ENCODE measurements around the gene NAAA. TPM values are rescaled to one million over a fixed set of nuclear protein-coding genes. Genes with fewer than 3 reads are reported as not detected.
"Not testable (repeated sequence)": the region's sequence is repeated elsewhere in the genome, so short reads cannot be mapped to it uniquely, and the experiment has no call there.

Gene NAAA
- polyA plus RNA-seq, 4 donors = 11.4 to 69.1 (median 23.3) TPM

DNA sequence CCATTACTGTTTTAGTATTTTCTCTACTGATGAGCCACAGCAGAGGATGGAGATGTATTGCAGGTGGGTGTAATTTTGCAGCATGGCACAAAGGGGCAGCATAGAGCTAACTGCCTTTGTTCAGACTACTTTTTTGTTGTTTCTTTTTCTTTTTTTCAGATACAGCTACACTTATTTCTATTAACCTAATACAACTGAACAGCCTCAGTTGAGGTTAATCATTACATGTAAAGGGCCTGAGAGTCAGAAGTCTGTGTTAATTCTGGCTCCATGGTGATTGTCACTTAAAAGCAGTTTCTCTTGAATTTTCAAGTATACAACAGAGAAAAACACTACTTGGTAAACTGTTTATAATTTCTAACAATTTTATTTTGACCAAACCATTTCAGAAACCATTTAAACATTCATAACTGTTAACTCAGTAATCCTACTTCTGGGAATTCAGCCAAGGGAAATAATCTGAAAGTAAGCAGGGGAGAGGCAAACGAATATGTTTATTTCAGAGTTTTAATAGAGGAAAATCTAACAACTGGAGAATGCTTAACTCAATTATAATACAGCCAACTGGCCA is 24.6 kb downstream of the NAAA start:
- Histone ChIP-seq H3K27me3 (ENCODE audit: control insufficient read depth in 3 of 3, insufficient read depth in 3 of 3, low read length in 3 of 3) (no peaks in the 10 kb centered on the region), H3K4me3 (ENCODE audit: low read depth in 1 of 3, low read length in 3 of 3) (no peak overlapping the region), H3K36me3 (ENCODE audit: control insufficient read depth in 3 of 3, insufficient read depth in 2 of 3, low read depth in 1 of 3, low read length in 3 of 3) (peaks cover 0 to 36% (median 3%) of the 10 kb centered on the region in 3 donors), H3K9me3 (ENCODE audit: control insufficient read depth in 2 of 2, insufficient read depth in 1 of 2, low read depth in 1 of 2, low read length in 1 of 2) (peaks cover 0 to 4% of the 10 kb centered on the region in 2 donors), H3K4me1 (ENCODE audit: control insufficient read depth in 3 of 3, insufficient read depth in 2 of 3, low read depth in 1 of 3, low read length in 2 of 3) (peaks cover 0 to 16% (median 3%) of the 10 kb centered on the region in 3 donors), H3K27ac (ENCODE audit: low read depth in 1 of 3, low read length in 2 of 3) (peak overlapping the region in 1 of 3 donors; percentile 29)
- FAIRE-seq = no peak
- DNase-seq = peak; percentile 60 to 76
- 15 to 32% (median 26%) methylated on average over 1 of the region's 1 CpG for WGBS, 3 donors

DNA sequence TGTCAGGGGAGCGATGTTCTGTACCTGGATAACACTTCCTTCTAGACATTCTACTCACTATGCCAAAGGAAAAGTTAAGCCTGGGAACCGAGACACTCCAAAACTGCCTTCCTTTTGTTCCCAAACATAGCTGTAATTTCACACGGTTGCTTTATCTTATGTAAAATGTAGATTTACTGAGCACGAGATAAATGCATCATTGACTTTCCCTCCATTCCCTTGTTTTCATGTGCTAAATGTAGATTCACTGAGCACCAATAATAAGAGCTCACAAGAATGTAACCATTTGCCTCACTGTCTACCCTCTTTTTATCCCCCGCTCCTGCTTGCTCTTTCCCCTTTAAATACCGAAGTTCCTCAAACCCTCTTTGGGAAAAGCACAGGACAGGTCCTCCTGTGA is 27.8 kb downstream of the NAAA start:
- Histone ChIP-seq H3K27me3 (ENCODE audit: control insufficient read depth in 3 of 3, insufficient read depth in 3 of 3, low read length in 3 of 3) (no peaks in the 10 kb centered on the region), H3K4me1 (ENCODE audit: control insufficient read depth in 3 of 3, insufficient read depth in 2 of 3, low read depth in 1 of 3, low read length in 2 of 3) (peaks cover 0 to 7% (median 0%) of the 10 kb centered on the region in 3 donors), H3K27ac (ENCODE audit: low read depth in 1 of 3, low read length in 2 of 3) (no peak overlapping the region), H3K36me3 (ENCODE audit: control insufficient read depth in 3 of 3, insufficient read depth in 2 of 3, low read depth in 1 of 3, low read length in 3 of 3) (peaks cover 0 to 12% (median 0%) of the 10 kb centered on the region in 3 donors), H3K4me3 (ENCODE audit: low read depth in 1 of 3, low read length in 3 of 3) (no peak overlapping the region), H3K9me3 (ENCODE audit: control insufficient read depth in 2 of 2, insufficient read depth in 1 of 2, low read depth in 1 of 2, low read length in 1 of 2) (peaks cover 0 to 13% of the 10 kb centered on the region in 2 donors)
- WGBS, 3 donors = 74 to 76% (median 75%) methylated on average over 6 of the region's 6 CpGs
- no peak for DNase-seq
- FAIRE-seq = no peak

DNA sequence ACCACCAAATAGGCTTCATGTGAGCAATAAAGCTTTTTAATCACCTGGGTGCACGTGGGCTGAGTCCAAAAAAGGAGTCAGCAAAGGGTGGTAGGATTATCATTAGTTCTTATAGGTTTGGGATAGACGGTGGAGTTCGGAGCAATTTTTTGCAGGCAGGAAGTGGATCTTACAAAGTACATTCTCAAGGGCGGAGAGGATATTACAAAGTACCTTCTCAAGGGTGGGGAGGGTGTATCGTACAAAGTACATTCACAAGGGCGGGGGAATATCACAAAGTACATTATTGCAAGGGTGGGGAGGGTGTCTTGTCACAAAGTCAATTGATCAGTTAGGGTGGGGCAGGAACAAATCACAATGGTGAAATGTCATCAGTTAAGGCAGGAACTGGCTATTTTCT is 30.0 kb downstream of the NAAA start:
- H3K4me1 ChIP-seq (ENCODE audit: control insufficient read depth in 3 of 3, insufficient read depth in 2 of 3, low read depth in 1 of 3, low read length in 2 of 3); H3K36me3 ChIP-seq (ENCODE audit: control insufficient read depth in 3 of 3, insufficient read depth in 2 of 3, low read depth in 1 of 3, low read length in 3 of 3); H3K27ac ChIP-seq (ENCODE audit: low read depth in 1 of 3, low read length in 2 of 3); H3K4me3 ChIP-seq (ENCODE audit: low read depth in 1 of 3, low read length in 3 of 3); H3K27me3 ChIP-seq (ENCODE audit: control insufficient read depth in 3 of 3, insufficient read depth in 3 of 3, low read length in 3 of 3); FAIRE-seq: not testable (repeated sequence)
- DNase-seq = peak in 1 of 2 donors; percentile 6
- WGBS, 3 donors = 77 to 86% (median 81%) methylated on average over 6 of the region's 6 CpGs
- peaks cover 0 to 13% of the 10 kb centered on the region in 2 donors for H3K9me3 ChIP-seq (ENCODE audit: control insufficient read depth in 2 of 2, insufficient read depth in 1 of 2, low read depth in 1 of 2, low read length in 1 of 2)

DNA sequence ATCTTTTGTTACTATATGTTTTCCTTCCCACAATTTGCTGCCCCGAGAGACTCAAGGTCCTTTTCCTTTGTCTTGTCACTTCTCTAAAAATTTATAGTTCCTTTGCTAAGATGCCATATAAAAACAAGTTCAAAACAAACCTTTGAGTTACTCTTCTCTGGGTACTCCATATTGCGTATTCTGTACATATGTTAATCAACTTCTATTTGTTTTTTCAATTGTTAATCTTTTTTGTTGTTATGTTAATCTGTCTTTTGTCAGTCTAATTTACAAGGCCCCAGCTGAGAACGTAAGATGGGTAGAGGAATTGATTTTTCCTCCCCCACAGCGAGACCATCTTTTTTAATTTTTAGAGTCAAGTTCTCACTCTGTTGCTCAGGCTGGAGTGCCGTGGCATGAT is 31.4 kb downstream of the NAAA start:
- H3K9me3 ChIP-seq (ENCODE audit: control insufficient read depth in 2 of 2, insufficient read depth in 1 of 2, low read depth in 1 of 2, low read length in 1 of 2) = peaks cover 0 to 13% of the 10 kb centered on the region in 2 donors
- WGBS, 3 donors = 86 to 92% (median 87%) methylated on average over 5 of the region's 5 CpGs
- DNase-seq = no peak
- no peak for FAIRE-seq
- H3K36me3 ChIP-seq (ENCODE audit: control insufficient read depth in 3 of 3, insufficient read depth in 2 of 3, low read depth in 1 of 3, low read length in 3 of 3) = peaks cover 0 to 2% (median 0%) of the 10 kb centered on the region in 3 donors
- H3K27me3 ChIP-seq (ENCODE audit: control insufficient read depth in 3 of 3, insufficient read depth in 3 of 3, low read length in 3 of 3) = no peaks in the 10 kb centered on the region
- H3K4me1 ChIP-seq (ENCODE audit: control insufficient read depth in 3 of 3, insufficient read depth in 2 of 3, low read depth in 1 of 3, low read length in 2 of 3) = no peaks in the 10 kb centered on the region
- H3K27ac ChIP-seq (ENCODE audit: low read depth in 1 of 3, low read length in 2 of 3) = no peak overlapping the region
- H3K4me3 ChIP-seq (ENCODE audit: low read depth in 1 of 3, low read length in 3 of 3) = no peak overlapping the region

DNA sequence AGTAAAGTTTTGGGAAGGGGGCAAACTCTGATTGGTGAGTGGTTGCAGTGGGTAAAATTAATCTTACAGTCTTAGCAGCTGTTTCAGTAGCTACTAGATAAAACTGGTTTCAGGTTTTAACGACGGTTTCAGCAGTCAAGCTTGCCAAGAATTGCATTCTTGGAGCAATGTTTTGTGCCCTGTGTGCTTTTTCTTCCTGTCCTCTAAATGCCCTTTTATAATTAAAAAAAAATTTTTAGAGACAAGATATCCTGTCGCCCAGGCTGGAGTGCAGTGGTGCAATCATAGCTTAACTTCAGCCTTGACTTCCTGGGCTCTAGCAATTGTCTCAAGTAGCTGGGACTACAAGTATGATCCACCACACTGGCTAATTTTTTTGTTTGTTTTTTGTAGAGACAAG is 32.3 kb downstream of the NAAA start:
- 7 to 30% (median 19%) methylated on average over 3 of the region's 3 CpGs for WGBS, 3 donors
- no peak overlapping the region for H3K27ac ChIP-seq (ENCODE audit: low read depth in 1 of 3, low read length in 2 of 3)
- no peak overlapping the region for H3K4me3 ChIP-seq (ENCODE audit: low read depth in 1 of 3, low read length in 3 of 3)
- peaks cover 0 to 2% (median 0%) of the 10 kb centered on the region in 3 donors for H3K36me3 ChIP-seq (ENCODE audit: control insufficient read depth in 3 of 3, insufficient read depth in 2 of 3, low read depth in 1 of 3, low read length in 3 of 3)
- FAIRE-seq = no peak
- no peak for DNase-seq
- no peaks in the 10 kb centered on the region for H3K4me1 ChIP-seq (ENCODE audit: control insufficient read depth in 3 of 3, insufficient read depth in 2 of 3, low read depth in 1 of 3, low read length in 2 of 3)
- H3K9me3 ChIP-seq (ENCODE audit: control insufficient read depth in 2 of 2, insufficient read depth in 1 of 2, low read depth in 1 of 2, low read length in 1 of 2) = peaks cover 0 to 13% of the 10 kb centered on the region in 2 donors
- H3K27me3 ChIP-seq (ENCODE audit: control insufficient read depth in 3 of 3, insufficient read depth in 3 of 3, low read length in 3 of 3) = no peaks in the 10 kb centered on the region

DNA sequence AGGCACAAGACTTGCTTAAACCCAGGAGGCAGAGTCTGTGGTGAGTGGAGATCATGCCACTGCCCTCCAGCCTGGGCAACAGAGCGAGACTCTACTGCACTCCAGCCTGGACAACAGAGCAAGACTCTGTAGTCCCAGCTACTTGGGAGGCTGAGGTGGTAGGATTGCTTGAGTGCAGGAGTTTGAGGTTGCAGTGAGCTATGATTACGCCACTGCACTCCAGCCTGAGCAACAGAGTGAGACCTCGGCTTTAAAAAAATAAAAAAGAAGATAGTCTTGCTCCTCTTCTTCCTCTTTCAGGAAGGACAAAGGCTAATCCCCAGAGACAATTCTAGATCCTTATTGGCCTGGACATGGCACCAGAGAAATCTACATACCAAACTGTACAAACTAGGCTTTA is 32.8 kb downstream of the NAAA start:
- 75 to 87% (median 83%) methylated on average over 3 of the region's 3 CpGs for WGBS, 3 donors
- Histone ChIP-seq H3K4me1 (ENCODE audit: control insufficient read depth in 3 of 3, insufficient read depth in 2 of 3, low read depth in 1 of 3, low read length in 2 of 3) (no peaks in the 10 kb centered on the region), H3K36me3 (ENCODE audit: control insufficient read depth in 3 of 3, insufficient read depth in 2 of 3, low read depth in 1 of 3, low read length in 3 of 3) (peaks cover 0 to 2% (median 0%) of the 10 kb centered on the region in 3 donors), H3K27ac (ENCODE audit: low read depth in 1 of 3, low read length in 2 of 3) (no peak overlapping the region), H3K27me3 (ENCODE audit: control insufficient read depth in 3 of 3, insufficient read depth in 3 of 3, low read length in 3 of 3) (no peaks in the 10 kb centered on the region), H3K4me3 (ENCODE audit: low read depth in 1 of 3, low read length in 3 of 3) (no peak overlapping the region), H3K9me3 (ENCODE audit: control insufficient read depth in 2 of 2, insufficient read depth in 1 of 2, low read depth in 1 of 2, low read length in 1 of 2) (peaks cover 0 to 13% of the 10 kb centered on the region in 2 donors)
- no peak for DNase-seq
- FAIRE-seq = no peak

DNA sequence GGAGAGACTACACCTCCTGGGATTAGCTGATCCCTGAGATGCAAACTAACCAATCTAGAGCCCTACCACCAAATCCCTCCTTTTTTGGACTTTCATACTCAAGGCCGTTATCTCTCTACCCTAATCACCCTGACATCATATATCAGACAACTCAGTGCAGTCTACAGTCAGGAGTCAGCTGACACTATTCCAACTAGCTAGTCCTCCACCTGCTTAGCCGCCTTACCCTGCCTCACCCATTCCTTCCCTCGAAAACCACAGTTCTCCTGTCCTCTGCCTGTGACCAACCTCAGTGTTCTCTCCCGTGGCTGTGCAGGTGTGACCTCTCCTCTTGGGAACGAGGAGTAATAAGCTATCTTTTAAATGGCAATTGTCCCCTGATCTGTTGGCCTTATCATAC is 36.7 kb downstream of the NAAA start:
- H3K9me3 ChIP-seq (ENCODE audit: control insufficient read depth in 2 of 2, insufficient read depth in 1 of 2, low read depth in 1 of 2, low read length in 1 of 2) = no peaks in the 10 kb centered on the region
- FAIRE-seq = no peak
- no peaks in the 10 kb centered on the region for H3K36me3 ChIP-seq (ENCODE audit: control insufficient read depth in 3 of 3, insufficient read depth in 2 of 3, low read depth in 1 of 3, low read length in 3 of 3)
- no peaks in the 10 kb centered on the region for H3K4me1 ChIP-seq (ENCODE audit: control insufficient read depth in 3 of 3, insufficient read depth in 2 of 3, low read depth in 1 of 3, low read length in 2 of 3)
- no peaks in the 10 kb centered on the region for H3K27me3 ChIP-seq (ENCODE audit: control insufficient read depth in 3 of 3, insufficient read depth in 3 of 3, low read length in 3 of 3)
- no peak overlapping the region for H3K27ac ChIP-seq (ENCODE audit: low read depth in 1 of 3, low read length in 2 of 3)
- DNase-seq = peak; percentile 53 to 70
- 12 to 55% (median 27%) methylated on average over 5 of the region's 5 CpGs for WGBS, 3 donors
- H3K4me3 ChIP-seq (ENCODE audit: low read depth in 1 of 3, low read length in 3 of 3) = no peak overlapping the region

DNA sequence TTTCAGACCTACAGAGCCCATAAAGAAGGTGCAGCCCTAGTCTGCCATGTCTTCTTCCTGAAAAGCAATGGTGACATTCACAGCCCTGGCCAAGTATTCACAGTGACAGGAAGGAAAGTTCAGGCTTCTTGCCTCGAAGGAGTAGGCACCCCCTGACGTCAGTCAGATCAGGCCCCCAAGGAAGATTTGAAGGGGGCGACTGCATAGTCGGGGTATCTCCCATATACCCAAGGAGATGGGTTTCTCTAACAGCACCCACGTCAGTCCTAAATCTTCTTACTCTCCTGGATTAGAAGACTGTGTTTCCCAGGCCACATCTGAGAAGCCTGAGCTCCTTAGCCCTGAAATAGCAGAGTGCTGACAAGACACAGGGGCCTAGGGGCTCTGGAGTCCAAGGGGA is 38.5 kb downstream of the NAAA start, which contains the start of gene PPEF2:
PPEF2 (minus strand) TSS at position 101 of the 400 bp plus-strand sequence. CDS start 6,127 bp downstream, outside the sequence.
- H3K27me3 ChIP-seq (ENCODE audit: control insufficient read depth in 3 of 3, insufficient read depth in 3 of 3, low read length in 3 of 3) = no peaks in the 10 kb centered on the region
- FAIRE-seq (no peak), DNase-seq (no peak)
- no peaks in the 10 kb centered on the region for H3K36me3 ChIP-seq (ENCODE audit: control insufficient read depth in 3 of 3, insufficient read depth in 2 of 3, low read depth in 1 of 3, low read length in 3 of 3)
- H3K9me3 ChIP-seq (ENCODE audit: control insufficient read depth in 2 of 2, insufficient read depth in 1 of 2, low read depth in 1 of 2, low read length in 1 of 2) = no peaks in the 10 kb centered on the region
- no peaks in the 10 kb centered on the region for H3K4me1 ChIP-seq (ENCODE audit: control insufficient read depth in 3 of 3, insufficient read depth in 2 of 3, low read depth in 1 of 3, low read length in 2 of 3)
- no peak within 1 kb of the TSS for H3K4me3 ChIP-seq (ENCODE audit: low read depth in 1 of 3, low read length in 3 of 3)
- WGBS, 3 donors = 83 to 91% (median 87%) methylated on average over 5 of the region's 5 CpGs
- H3K27ac ChIP-seq (ENCODE audit: low read depth in 1 of 3, low read length in 2 of 3) = no peak within 1 kb of the TSS

DNA sequence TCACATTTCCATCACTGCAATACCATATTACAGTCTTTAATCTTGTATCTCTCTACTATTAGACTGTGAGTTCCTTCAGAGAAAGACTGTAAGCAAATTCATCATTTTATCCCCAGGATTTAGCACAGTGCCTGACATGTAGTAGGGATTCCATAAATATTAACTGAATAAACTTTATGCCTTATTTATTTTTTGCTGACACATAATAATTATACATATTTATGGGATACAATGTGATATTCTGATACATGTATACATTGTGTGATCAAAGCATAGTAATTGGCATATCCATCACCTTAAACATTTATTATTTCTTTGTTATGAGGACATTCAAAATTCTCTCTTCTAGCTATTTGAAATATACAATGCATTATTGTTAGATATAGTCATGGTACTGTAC is 42.3 kb downstream of the NAAA start:
- Histone ChIP-seq H3K4me3 (ENCODE audit: low read depth in 1 of 3, low read length in 3 of 3) (no peak overlapping the region), H3K9me3 (ENCODE audit: control insufficient read depth in 2 of 2, insufficient read depth in 1 of 2, low read depth in 1 of 2, low read length in 1 of 2) (no peaks in the 10 kb centered on the region), H3K36me3 (ENCODE audit: control insufficient read depth in 3 of 3, insufficient read depth in 2 of 3, low read depth in 1 of 3, low read length in 3 of 3) (no peaks in the 10 kb centered on the region), H3K27ac (ENCODE audit: low read depth in 1 of 3, low read length in 2 of 3) (no peak overlapping the region), H3K27me3 (ENCODE audit: control insufficient read depth in 3 of 3, insufficient read depth in 3 of 3, low read length in 3 of 3) (no peaks in the 10 kb centered on the region), H3K4me1 (ENCODE audit: control insufficient read depth in 3 of 3, insufficient read depth in 2 of 3, low read depth in 1 of 3, low read length in 2 of 3) (peaks cover 0 to 3% (median 2%) of the 10 kb centered on the region in 3 donors)
- no peak for DNase-seq
- FAIRE-seq = no peak

Measured in small intestine (tissue), 7 donors.